Stimulated activated CD4-positive, alpha-beta T cell treated with anti-CD3 and anti-CD28 coated beads, Interleukin-2, amount 100 ng/mL, for 48 hours (primary cell): Measurements from ENCODE around the gene XIAP.
"Not testable (repeated sequence)": the region's sequence is repeated elsewhere in the genome, so short reads cannot be mapped to it uniquely, and the experiment has no call there.

Experiments used
- DNase-seq, 2 donors: peaks; one replicate each; pipeline ENCODE4 v3.0.0-alpha.2; 2020

The XIAP gene

DNA sequence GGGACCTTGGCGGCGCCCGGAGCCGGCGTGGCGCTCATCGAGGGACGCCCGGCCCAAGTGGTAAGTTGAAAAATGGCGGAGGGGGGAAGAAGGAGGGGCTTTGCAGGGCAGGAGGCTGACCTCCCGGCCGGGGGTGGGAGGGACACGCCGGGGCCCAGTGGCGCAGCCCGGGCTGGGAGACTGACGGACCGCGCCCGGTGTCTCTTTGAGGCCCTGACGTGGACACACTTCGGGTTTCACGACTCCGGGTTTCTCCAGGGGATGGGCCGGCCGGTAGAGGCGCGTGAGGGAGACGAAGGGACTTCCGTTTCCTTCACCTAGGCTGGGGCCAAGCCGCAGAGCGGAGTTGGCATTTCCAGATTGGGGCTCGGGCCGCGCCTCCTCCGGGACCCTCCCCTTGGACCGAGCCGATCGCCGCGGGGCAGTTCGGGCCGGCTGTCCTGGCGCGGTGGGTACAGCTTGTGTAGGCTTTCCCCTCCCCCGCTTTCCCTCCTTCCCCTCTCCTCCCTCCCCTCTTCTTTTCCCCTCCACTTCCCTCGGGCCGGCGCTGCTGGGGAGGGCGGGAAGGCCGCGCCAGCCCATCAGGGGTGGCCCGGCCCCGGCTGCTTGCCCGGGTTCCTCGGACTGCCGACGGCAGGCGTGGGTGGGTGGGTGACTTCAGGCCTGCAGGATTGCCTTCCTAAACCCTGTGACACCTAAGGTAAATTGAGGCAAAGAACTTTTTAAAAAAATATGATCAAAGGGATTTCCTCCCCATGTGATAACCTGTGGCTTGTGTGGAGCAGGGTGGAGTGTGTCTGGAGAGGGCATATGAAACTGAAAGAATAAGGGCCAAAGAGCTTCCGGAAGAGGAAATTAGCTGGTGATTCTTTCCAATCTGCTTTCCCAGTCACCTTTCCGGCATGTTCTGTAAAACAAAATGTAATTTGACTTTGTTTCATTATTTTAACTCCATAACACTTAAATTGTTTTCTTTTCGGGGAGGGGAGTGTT is at the start of gene XIAP:
Gene XIAP, plus strand, starts transcription at position 208 of the 993 bp plus-strand sequence. CDS start 25,610 bp downstream, outside the sequence.
- peak; percentile 48 to 54 for DNase-seq

- no peak for DNase-seq
These were observed 45.5 kb upstream of the XIAP start for GRCh38 chrX:123814343-123814742.

DNA sequence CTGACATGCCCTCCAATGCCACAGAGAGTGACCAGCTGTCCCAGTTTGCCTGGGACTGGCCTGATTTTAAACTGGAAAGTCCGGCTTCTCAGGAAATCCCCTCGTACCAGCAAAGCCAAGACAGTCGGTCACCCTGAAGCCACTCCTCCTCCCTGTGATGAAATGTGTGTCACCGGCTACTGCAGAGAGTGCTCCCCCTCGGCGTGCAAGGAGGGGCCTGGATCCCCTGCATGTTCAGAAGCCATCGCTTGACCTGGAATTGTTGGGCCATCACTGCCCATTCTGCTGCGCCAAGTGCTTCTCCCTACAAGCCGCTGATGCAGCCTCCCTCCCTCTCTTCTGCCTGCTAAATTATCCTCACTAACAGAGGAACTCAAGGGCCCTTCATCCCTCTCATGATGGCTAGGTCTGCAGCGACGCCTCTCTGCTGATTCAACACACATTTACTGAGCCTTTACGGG is 44.9 kb upstream of the XIAP start:
- not testable (repeated sequence) for DNase-seq

GRCh38 chrX:123817288-123817894 is 42.5 kb upstream of the XIAP start:
- no peak for DNase-seq

DNA sequence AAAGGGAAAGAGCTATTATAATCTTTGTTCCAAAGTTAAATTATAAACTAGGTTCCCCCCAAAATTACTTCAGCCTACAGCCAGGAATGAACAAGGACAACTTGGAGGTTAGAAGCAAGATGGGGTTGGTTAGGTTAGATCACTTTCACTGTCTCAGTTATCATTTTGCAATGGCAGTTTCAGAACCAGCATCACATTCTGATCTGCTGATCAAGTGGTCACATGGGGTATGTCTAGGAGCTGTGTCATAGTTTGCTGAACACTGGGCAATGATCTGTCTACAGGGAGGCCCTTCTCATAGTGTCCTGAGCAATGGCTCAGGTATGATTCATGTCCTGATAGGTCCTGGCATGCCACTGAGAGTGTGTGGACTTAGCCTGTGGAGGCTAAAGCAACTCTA is 41.6 kb upstream of the XIAP start:
- DNase-seq: no peak

DNA sequence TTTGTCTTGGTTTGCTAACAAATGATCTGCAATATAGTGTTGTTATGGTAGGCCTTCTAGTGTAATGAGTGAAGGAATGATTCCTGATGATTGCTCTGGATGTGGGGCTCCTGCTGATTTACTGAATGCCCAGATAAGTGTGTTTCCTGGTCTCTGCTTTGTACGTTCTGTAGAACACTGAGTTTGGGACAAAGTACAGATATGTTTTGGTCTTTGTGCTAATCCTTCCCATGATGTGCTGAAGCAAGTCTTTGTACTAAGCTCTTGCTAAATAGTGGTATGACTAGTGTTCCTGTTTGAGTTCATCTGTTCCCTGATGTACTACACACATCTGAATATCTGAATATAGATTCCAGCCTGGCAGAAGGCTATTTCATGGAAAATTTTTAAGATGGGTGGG is 36.9 kb upstream of the XIAP start:
- no peak for DNase-seq

DNA sequence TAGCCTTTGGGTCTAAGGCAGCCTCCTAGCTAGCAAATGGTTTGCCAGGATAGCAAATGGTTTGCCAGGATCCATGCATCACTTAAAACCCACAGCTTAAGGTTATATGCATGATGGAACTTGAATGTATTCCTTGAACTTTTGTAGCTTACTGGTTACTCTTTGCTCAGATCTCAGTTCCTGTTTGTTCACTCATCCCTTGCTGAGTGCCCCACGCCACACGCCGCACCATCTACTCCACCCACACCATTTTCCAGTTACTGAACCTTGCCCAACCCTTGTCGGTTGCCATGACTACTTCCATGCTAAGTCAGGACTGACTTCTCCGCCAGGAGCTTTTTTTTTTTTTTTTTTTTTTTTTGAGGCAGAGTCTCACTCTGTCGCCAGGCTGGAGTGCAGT is 29.5 kb upstream of the XIAP start:
- DNase-seq: peak in 1 of 2 donors; percentile 9

GRCh38 chrX:123833387-123833786 is 26.5 kb upstream of the XIAP start:
- peak; percentile 53 to 64 for DNase-seq

DNA sequence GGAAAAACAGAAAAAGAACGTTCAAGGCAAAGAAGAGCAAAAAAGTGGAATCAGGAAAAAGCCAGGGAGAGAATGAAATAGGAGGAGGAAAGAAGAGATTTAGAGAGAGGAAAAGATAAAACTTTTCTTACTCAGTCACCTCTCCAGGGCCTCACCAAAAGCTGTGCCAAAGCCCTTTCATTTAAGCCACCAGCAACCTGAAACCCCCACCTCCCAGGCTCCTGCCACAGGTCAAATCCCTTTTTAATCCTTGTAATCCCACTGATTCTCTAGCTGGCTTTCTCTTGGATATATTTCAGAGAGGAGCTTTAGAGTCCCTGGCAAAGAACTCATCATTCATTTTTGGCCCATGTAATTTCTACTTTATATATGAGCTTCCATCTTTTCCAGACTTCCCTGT is 25.7 kb upstream of the XIAP start:
- DNase-seq: no peak

DNA sequence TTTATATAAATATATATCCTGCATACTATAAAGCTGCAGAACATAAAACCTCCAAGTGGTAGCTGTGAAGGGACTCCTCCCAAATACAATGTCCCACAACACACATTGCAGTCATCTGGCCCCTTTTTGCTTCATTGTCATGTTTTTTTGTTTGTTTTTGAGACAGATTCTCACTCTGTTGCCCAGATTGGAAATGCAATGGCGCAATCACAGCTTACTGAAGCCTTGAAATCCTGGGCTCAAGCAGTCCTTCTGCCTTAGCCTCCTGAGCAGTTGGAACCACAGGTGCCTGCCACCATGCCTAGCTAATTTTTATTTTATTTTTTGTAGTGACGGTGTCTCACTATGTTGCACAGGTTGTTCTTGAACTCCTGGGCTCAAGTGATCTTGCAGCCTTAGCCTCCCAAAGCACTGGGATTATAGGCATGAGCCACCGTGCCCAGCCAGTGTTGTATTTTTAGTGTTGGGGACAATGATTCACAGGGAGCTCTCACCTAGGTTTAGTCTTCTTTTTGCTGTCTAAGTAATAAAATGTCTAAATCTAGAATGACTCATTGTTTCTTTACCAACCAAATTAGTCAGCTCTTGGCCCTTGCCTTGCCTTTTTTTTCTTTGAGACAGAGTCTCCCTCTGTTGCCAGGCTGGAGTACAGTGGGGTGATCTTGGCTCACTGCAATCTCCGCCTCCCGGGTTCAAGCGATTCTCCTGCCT is 24.0 kb upstream of the XIAP start:
- no peak for DNase-seq

DNA sequence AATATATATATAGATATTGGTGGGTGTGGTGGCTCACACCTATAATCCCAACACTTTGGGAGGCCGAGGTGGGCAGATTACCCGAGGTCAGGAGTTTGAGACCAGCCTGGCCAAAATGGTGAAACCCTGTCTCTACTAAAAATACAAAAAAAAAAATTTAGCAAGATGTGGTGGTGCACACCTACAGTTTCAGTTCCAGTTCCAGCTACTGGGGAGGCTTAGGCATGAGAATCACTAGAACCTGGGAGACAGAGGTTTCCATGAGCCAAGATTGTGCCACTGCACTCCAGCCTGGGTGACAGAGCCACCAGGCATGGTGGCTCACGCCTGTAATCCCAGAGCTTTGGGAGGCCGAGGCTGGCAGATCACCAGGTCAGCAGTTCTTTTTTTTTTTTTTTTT is 14.7 kb upstream of the XIAP start:
- not testable (repeated sequence) for DNase-seq

GRCh38 chrX:123846577-123847038 is 13.2 kb upstream of the XIAP start:
- DNase-seq: no peak

DNA sequence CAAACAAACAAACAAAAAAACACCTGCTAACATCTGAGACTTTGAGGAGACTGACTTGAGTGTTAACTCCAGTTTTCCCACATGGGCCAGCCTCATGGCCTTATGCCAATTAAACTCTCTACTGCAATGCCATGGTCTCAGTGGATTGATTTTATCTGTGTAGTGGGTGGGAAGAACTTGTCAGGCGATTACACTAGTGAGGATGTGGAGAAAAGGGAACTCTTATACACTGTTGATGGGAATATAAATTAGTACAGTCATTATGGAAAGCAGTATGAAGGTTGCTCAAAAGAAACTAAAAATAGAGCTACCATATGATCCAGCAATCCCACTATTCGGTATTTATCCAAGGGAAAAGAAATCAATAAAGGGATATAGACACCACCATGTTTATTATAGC is 12.8 kb upstream of the XIAP start:
- DNase-seq: no peak

GRCh38 chrX:123849096-123849495 is 10.8 kb upstream of the XIAP start:
- DNase-seq: no peak

GRCh38 chrX:123849906-123850305 is 9.9 kb upstream of the XIAP start:
- not testable (repeated sequence) for DNase-seq

- no peak for DNase-seq
These were observed 8.8 kb upstream of the XIAP start for GRCh38 chrX:123851079-123851478.

- no peak for DNase-seq
These were observed 5.5 kb upstream of the XIAP start for GRCh38 chrX:123854329-123854728.

GRCh38 chrX:123859409-123859845 is 426 bp upstream of the XIAP start:
- peak; percentile 45 to 46 for DNase-seq

GRCh38 chrX:123860983-123861382 is 1.1 kb downstream of the XIAP start:
- DNase-seq: no peak

DNA sequence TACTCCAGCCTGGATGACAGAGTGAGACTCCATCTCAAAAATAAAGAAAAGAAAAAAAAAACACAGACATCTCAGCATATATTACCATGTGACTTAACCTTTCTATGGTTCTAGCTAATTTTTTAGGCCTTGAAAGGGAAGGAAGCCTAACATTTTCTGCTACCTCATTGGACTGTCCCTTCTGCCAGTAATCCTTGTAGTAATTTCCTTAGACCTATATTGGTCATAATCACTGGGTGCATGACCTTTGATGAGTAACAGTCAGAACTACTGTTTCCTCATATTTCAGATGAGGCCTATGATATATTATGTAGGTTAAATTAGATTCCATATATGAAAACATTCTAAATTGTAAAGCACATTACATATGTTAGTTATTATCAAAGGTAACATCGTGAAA is 9.6 kb downstream of the XIAP start:
- no peak for DNase-seq

DNA sequence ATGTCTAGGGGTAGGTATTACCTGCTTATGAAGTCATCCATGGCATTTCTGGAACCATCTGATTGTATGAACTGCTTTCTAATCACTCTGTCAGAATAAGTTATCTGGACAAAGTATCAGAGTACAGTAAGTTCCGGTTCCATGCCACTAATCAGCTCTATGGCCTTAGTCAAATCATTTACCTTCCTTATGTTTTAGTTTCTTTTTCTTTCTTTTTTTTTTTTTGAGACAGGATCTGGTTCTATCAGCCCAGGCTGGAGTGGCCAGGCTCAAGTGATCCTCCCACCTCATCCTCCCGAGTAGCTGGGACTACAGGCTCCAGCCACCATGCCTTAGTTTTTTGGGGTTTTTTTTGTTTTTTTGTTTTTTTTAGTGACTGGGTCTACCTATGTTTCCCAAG is 11.5 kb downstream of the XIAP start:
- no peak for DNase-seq

DNA sequence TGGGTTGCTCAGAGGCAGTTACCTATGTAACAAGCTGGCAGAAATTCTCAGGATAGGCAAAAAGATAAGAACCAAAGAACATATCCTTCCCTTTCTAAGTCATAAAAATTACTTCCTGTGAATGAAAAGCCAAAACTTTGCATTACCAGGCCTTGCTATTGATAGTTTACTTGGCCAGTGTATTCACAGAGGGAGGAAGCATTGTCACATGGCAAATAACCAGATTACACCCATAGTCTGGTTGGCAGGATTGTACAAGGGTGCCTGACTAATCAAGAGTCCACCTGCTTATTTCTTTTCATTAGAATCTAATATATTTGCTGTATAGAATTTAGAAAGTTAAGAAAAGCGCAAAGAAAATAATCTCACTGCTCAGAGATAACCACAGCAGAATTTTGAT is 14.1 kb downstream of the XIAP start:
- no peak for DNase-seq

DNA sequence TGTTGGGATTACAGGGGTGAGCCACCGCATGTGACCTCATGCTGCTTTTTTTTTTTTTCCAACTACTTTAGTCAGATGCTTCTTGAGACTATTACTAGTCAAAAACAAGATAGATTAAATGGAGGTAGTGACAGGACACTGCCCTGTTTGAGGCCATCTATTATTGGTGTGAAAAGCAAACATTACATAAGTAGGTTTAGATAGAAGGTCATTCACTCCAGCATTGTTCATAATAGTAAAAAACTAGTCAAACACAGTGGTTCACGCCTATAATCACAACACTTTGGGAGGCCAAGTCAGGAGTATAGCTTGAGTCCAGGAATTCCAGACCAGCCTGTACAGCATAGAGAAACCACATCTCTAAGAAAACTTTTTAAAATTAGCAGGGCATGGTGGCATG is 16.3 kb downstream of the XIAP start:
- no peak for DNase-seq
